GM19324 (cell line): ENCODE results near the gene ASB10.

ENCODE experiments used
- ATAC-seq: cut with Tn5 transposase; IDR thresholded peaks from one replicate; pipeline ENCODE4 v1.9.1; 2021; ENCODE audit warnings: mild to moderate bottlenecking, moderate library complexity; ENCODE audit not compliant: unreplicated experiment, low FRiP score

Gene ASB10

DNA sequence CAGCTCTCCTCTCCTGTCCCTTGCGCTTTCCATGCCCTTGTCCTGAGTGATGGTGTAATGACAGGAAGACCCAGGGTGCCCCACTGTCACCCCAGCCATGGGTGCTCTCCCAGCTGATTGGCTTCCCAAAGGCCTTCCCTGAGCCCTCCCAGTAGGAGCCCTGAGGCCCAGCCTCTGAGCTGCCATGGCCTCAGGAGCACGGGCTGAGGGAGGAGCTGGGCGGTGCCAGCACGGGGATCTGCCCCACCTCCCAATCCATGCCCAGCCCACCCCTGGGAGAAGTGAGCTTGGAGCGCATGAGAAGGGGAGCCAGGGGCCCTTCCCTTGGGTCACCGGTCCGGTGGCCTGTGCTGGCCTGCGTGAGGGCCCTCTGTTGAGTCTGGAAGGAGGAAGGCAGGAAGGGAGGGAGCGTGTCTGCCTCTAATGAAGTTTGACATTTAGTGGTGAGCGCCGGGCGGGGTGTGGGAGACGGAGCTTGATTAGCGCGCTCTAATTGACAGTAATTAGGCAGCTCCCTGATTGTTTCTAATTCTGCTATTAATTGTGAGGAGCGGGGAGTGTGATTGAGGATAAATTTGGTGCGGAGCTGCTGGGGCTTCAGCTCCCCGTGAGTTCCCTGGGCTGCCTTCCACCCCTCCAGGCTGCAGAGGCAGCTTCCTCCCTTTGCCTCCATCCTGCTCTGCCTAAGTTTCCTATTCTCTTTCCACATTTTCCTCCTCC is 47.8 kb downstream of the ASB10 start:
- ATAC-seq: no peak

DNA sequence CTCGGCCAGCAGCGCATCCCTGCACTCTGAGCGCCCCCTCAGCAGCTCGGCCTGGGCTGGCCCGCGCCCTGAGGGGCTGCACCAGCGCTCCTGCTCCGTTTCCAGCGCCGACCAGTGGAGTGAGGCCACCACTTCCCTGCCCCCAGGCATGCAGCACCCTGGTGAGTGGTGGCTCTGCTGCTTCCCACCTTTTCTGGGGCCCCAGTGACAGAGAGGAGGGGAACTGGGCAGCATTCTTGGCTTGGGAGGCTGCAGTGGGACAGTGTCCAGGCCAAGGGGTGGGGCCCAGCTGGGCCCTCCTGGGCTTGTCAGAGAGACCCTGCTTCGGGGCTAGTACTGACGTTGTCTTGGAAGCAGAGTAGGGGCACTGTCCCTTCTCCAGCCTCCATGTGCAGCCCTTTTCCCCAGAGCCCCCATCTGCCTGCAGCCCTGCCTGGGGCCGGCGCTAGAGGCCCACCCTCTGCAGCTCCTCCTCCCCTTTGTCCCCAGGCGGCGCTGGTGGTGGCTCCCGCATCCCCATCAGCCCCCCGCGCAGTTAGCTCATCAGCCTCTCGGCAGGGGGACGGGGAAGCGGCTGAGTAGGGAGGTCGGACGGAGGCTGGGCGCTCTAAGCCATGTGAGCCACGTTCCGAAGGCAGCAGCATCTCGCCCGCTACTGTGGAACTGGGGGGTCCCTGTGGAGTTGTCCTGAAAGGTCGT is 48.7 kb downstream of the ASB10 start:
- no peak for ATAC-seq

DNA sequence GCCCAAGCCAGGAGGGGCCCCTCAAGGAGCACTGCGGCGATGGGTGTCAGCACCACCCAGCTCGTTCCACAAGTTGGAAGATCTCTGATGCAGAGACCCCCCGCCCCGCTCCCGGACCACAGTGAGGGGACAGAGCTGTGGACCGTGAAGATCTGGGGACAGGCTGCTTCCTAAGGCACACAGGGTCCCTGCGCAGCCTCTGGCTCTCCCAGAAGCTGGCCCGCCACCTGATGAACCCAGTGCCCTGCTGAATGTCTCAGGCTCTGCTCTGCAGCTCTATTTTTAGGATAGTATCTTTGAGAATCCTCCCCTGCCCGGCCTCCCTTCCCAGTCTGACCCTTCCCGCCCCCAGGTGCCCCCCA is 49.3 kb downstream of the ASB10 start:
- no peak for ATAC-seq

DNA sequence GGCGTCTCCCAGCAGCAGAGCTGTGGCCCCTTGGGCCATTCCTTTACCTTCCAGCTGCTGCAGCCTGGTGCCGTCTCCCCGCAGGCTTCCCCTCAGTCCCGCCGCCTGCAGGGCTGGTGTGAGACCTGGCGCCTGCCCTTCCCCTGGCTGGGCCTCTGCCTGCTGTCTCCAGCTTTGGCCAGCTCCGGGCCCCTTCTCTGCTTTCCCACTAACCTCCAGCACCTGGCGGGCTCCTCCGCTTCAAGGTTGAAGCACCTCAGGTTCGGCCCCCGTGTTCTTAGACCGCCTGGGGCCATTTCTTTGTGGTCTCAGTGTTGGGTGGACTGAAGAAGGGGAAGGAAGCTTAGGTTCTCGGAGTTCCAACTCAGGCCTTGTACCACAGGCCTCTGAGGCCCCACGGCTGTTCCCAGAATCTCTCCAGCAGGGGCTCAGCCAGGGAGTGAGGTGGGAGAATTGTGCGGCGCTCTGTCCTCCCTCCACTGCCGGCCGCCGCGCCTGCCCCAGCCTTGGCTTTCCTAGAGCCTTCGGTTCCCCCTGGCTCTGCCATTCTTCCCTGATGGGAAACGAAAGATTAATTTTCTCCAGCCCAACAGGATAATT is 49.9 kb downstream of the ASB10 start:
- no peak for ATAC-seq

DNA sequence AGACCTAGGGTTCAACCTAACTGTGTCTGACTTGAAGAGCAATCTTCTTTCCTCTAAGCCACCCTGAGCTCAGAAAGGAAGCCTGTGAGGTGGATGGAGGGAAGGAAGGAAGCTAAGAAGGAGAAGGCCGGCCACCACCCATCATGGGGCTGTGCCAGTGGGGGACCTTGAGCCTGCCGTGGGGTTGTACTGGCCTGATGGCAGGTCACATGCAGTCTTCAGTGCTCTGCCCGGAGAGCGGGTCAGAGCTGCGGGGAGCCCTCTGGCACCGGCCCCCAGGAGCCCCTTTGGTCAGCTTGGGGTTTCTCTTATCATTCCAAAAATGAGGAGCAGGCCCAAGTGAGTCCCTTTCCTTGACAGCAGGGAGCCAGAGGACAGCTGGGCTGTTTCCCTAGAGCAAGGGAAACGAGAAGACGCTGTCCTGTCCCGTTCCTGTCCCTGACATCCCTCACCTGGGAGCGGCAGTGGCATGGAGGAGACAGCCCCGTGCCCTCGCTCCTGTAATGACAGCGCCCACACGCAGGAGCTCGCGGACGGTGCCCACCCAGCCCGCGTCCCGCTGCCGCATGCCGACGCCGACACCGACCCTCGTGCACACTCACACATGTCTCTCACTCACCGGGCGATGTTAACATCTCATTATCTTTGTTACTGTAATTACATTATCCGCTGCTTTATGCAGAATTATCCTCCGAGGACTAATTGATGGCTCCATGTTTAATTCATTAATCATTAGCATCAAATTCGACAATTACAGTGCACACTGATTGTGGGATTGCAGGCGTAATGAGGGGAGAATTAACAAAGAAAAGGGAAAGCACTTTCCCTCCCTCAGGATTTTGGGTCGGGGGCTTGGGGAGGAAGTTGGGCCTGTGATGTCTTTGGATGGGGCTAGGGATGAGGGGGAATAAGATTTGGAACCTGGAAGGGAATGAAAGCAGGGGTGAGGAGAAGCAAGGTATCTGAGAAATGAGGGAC is 50.9 kb downstream of the ASB10 start:
- no peak for ATAC-seq

DNA sequence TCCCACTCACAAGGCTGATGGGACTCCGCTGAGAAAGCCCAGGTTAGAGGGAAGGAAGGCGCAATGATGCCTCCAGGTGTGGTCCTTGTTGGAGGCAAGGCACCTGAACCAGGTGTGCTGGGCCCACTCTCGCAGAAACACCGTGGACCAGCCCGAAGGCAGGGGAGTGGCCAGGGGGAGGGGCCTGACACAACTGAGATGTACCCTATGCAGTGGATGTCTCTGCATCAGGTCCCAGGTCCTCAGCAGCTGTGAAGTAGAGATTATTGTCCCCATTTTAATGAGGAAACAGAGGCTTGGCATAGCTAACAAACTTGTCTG is 51.6 kb downstream of the ASB10 start:
- no peak for ATAC-seq

DNA sequence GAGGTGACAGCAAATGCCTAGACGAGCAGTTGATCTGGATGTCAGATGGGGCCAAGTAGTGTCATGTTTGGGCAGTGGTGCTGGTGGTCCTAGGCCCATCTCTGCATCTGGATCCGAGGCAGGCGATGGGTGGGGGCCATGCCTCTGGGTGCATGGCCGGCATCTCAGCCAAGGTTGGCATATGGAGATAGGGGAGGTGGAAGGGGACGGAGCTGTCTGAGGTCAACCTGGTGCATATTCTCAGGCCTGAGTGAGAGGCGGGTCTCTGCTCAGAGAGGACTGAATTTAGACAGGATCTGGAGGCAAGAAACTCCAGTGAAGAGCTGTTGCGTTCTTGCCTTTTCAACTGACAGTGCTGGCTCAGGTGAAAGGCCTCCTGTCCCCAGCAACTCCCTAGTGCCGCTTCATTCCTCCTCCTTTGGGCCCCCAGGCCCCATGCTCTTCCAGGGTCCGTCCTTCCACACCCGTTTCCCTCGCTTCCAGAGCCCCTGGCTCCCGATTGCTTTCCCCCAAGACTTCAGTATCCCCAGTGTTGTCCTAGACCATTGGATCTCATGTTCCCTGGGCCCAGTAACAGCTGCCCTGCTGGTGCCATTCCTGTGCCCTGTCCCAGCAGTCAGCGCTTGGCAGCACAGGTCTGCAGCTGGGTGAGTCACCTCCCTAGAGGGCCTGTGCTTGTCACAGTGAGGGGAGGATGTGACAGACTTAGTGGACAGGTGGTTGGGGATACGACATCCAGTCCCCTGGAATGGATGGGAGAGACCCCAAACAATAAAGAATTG is 52.1 kb downstream of the ASB10 start:
- ATAC-seq: no peak

DNA sequence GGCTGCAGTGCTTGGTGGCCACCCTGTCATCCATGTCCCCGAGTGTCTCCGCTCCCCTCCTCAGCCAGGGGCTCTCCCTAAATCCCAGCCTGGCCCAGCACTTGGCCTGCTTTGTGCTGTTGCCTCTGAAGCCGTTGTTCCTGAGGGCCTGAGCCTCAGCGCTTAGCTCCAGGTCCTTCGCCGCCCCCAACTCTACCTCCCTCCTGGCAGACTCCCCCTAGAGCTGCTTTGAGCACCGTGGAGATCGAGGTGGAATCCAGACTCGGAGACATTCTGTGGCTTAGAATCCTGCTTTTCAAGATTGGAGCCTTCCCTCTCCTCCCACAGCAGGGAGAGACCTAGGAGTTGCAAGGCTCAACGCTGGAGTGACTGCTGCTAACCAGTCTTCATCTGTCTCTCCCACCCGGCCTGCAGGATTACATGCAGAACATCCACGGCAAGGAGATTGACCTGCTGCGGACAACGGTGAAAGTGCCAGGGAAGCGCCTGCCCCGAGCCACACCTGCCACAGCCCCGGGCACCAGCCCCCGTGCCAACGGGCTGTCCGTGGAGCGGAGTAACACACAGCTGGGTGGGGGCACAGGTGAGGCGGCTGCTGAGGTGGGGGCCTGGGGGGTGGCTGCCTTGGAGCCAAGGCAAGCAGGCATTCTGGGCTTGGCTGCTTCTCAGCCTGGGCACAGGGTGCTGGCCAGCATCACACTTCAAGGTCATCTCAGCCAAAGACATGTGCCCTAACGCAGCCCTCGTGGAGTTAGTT is 52.9 kb downstream of the ASB10 start:
- no peak for ATAC-seq

DNA sequence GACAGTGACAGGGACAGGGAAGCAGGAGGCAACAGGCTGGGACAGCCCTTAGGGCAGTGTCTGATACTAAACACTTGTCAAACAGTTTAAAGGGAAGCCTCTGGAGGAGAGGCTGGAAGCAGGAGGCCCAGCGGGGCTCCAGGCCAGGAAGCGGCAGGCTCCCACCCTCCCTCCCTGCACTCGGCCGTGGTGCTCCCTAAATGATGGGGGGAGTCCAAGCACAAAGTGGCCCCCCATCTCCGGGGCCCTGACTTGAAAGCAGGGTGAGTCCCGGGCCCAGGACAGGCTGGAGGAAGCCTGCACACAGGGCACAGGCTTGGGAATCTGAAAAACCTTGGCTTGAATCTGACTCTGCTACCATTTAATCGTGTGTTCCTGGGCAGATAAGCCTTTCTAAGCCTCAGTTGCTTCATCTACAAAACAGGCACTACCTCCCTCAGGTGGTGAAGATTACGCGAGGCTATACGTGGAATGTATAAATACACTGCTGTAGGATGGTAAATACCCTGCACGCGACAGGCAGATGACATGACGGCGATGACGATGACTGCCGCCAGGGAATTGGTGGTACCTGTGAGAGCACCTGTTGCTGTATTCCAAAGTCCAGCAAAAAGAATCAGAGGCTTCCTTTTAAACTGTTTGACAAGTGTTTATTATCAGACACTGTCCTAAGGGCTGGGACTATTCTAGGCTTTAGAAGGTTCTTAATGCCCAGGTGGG is 53.6 kb downstream of the ASB10 start:
- no peak for ATAC-seq

DNA sequence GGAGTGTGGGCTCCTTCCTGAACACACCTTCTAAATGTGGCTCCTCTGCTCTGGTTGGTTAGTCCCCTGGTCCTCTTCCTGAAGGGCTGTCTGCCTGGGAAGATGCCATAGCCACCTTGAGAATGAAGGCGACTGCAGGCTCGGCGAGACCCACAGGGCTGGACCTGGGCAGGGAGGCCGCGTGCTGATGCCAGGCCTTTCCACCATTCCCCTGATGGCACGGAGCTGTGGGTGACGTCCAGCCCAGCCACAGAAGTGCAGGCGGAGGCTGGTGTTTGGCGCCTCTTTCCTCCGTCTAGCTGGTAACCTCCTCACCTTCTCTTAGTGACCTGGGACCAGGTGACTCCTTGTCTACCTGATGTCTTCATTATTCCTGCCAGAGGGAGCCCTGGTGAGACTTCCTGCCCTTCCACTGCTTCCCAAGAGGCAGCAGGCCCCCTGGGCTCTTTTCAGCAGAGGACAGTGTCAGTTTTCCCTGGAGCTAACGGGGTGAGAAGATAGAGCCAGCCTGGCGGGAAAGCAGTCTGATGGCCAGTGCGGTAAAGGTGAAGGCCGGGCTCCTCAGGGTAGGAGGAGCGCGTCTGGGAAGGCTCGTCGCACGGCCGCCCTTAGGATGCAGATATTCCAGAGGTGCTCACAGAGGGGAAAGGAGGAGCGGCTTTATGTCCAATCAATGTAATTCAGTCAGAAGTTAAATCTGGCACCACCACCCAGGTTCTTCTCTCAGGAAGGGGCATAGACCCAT is 54.4 kb downstream of the ASB10 start:
- no peak for ATAC-seq

DNA sequence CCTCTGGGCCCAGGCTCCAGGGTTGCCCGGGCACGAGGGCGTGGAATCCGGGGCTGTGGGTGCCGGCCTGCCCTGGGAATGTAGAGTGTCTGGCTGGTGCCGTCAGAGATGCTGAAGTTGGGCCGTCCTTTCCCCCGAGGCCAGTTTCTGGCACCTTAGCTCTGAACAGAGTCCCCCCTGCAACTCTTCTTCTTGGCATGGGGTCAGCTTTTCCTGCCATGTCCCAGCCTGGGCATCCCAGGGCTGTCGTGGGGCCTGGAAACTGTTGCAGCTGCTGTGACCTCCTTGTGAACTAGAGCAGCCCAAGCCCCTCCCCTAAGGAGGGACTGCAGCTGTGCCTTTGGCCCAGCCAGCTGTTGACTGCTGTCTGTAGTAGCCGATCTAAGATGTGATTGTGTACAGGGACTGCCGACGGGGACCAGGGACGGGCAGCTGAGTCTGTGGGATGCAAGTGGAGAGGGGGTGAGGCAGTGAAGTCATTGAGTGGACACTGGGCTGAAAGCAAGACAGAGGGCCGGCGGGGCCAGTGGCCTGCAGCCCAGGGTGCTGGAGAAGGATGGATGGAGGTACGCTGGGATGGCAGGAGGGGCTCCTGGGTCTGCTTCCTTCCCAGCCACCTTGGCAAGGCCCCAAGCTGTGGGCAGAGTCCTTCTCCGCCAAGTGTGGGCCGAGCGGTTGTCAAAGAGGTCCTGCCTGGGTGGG is 55.3 kb downstream of the ASB10 start:
- ATAC-seq: no peak

DNA sequence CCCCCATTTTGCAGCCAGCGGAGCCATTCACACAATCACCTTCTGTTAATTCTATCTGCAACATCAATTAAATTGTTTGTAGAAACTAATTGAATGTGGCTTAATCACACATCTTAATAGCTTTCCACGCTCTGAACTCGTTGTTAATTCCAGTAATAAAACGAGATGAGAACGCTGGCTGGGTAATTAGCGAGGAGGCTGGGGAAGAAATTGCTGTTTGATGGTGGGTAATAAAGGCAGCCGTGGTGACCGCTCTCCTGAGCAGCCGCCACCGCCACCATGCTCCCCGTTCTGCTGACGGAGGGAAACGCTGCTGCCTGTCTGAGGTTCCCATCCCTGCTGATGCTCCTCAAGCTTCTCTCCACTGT is 55.8 kb downstream of the ASB10 start:
- ATAC-seq: no peak

DNA sequence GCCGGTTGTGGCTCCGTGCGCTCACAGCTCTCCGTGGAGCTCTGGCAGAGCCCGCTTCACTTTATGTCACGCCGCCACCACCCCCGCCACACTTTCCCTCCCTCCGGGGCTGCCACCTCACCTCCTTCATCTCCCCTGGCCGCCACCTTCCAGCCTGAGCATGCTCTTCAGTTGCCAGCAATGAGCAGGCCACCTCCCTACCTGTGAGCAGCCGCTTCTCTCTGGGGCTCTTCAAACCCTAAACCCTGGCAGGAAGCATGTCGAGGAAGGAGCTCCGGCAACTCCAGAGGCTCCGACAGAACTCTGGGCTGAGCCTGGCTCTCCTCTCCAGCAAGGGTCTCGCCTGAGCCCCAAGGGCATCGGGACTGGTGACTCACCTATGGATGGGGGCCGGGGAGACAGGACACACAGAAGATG is 56.3 kb downstream of the ASB10 start:
- no peak for ATAC-seq

DNA sequence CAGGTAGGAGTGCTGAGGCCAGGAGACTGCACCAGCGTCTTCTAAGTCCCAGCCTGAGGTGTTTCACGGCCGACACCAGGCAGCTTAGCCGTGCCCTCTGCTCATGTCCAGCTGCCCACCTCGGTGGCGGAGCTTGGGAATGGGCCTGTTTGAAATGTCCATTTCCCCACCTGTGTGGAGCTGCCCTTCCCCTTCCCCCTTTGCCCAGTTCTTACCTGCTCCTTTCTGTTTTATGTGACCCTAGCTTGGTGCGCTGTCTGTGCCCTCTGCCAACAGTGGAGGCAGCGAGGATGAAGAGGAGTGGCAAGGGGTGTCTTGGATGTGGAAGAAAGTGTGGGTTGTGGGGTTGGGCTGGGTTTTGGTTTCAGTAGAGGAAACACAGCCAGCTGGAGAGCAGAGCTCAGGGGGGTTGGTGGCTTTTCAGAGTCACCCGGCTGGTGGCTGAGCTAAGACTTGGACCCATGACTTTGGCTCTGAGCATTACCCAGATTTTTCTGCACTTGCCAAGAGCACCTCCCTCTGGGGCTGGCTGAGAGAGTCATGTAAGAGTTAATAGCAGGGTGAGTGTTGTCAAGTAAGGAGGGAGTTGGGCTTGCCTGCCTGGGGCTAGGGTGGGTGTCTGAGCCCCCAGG is 57.0 kb downstream of the ASB10 start:
- ATAC-seq: no peak

DNA sequence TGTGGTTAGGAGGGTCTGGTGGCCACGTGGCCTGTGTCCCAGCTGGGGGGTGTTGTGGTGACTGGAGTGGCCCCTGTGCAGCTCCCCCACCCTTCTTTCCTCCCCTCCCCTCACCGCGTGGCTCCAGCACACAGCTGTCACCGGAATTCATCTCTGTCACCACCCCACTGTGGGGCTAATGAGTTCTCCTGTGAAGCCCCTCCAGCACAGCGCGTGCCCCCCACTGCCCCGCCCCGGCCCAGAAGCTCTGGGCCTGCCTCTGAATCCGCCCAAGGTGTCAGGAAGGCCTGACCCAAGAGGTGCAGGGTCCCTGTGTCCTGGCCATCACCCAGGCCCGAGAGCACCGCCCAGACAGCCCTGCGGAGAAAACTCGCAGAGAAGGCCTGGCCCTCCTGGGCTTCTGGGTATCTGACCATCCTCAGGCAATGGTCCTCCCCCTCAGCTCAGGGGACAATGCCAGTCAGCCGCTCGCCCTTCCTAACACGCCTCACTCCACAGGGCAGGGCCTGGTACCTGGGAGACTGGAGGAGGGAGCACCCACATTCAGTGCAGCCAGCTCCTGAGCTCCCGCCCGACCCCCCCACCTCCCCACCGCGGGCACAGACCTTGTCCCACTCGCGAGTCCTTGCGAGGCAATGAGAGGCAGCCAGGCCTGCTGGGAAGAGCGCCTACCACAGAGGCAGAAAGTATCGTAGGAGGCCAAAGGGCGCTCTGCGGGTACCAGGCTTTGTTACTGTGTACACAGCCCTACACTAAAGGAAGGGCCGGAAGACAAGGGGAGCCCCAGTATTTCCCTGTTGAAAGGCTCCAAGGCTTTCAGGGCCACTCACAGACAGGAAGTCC is 57.7 kb downstream of the ASB10 start:
- no peak for ATAC-seq

DNA sequence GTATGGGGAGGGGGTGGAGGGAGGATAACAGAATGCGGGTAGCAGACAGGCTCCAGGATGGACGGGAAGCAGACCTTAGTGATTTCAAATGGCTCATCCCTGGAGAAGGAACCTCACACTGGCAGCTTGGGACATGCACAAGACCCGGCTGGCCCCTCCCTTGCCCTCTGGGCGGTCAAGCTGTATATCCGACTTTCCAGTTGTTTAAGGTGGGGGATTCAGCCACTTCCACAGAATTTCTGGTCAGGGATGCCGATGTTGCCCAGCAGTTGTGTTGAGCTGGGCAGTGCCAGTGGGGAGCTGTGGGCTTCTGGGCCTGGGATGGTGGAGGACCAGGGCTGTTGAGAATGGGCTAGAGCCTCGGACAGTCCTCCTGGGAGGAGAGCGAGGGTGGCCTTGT is 58.3 kb downstream of the ASB10 start:
- no peak for ATAC-seq
